Ascending aorta (tissue), 2 donors: ENCODE data around the gene C1QL2. TPM values are rescaled to one million over a fixed set of nuclear protein-coding genes. Genes with fewer than 3 reads are reported as not detected.

Source experiments
- DNase-seq, 2 donors: peaks; one replicate each; pipeline ENCODE4 v3.0.0-alpha.2; 2019; ENCODE audit warnings: low spot score in 2 of 2
- H3K27ac ChIP-seq, 2 donors: fragments of 200-600 bp; sonication (generic); one replicate each; pipeline ENCODE4 v1.5.1; 2016 to 2017; ENCODE audit warnings: mild to moderate bottlenecking in 1 of 2
- H3K27me3 ChIP-seq: fragments of 200-600 bp; sonication (generic); one replicate; pipeline ENCODE4 v1.5.1; 2017
- H3K36me3 ChIP-seq, 2 donors: fragments of 200-600 bp; sonication (generic); one replicate each; pipeline ENCODE4 v1.5.1; 2016
- H3K4me1 ChIP-seq, 2 donors: fragments of 200-600 bp; sonication (generic); one replicate each; pipeline ENCODE4 v1.5.1; 2016 to 2017; ENCODE audit warnings: mild to moderate bottlenecking in 1 of 2
- H3K4me3 ChIP-seq, 2 donors: fragments of 200-600 bp; sonication (generic); one replicate each; pipeline ENCODE4 v1.5.1; 2016 to 2017; ENCODE audit warnings: mild to moderate bottlenecking in 1 of 2
- H3K9me3 ChIP-seq, 2 donors: fragments of 200-600 bp; sonication (generic); one replicate each; pipeline ENCODE4 v1.5.1; 2016
- intact Hi-C: fragments of 100-400 bp; cut with DNase I; formaldehyde crosslinking; loops from one replicate; pipeline ENCODE4 v1.15.1; 2023
- total RNA-seq: library from RNA; depleted of rRNA; stranded (reverse); fragments of >200 nt; gene quantifications from one replicate; pipeline ENCODE4 v1.1.0, GENCODE V29; 2016
- TF ChIP-seq, protein P1 (sequence below), 3 experiments: fragments of 200-600 bp in 2 of 3; fragments of 450-650 bp in 1 of 3; sonication (generic) in 2 of 3; IDR thresholded peaks; one replicate each; pipeline ENCODE4 v1.5.1; 2016 to 2019; ENCODE audit warnings: antibody characterized with exemption in 3 of 3, mild to moderate bottlenecking in 1 of 3, moderate library complexity in 1 of 3

The C1QL2 gene
- 11.6 TPM for total RNA-seq

DNA sequence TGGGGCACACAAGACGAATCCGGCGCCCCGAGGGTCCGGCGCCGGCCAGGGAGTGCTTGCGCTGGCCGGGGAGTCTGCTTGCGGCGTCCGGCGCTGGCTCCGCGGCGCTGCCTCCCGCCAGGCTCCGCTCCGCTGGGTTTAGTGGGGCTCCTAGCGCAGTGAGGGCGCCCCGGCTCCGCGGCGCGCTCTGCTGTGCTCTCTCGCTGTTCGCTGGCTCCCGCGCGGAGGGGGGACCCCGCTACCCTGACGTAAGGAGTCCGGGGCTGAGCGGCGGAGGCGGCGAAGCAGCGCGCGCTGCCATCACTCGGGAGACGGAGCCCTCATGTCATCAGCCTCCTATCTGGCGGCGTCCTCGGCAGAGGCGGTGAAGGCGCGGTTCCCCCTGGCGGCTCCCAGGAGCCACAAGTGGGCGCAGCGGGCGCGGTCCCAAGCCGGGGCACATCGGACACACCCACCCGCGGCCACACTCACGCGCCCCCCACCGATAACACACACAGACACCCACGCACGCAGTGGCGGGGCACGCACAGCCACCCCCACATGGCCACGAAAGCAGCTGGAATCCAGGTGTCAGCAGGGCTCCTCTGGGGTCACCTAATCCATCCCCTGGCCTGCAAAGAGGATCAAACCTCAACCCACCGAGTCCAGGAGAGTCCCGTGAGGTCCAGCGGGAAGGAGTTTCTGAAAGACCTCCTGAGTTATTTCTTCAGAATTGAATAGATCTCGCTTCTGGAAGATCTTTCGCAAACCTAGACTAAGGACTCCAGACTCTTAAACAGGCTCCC lies at the start of gene C1QL2:
Gene C1QL2, minus strand, starts transcription at position 189 of the 785 bp plus-strand sequence. CDS start 482 bp downstream, outside the sequence.
- Histone ChIP-seq H3K27me3 (no peaks in the 10 kb centered on the region), H3K9me3 (no peaks in the 10 kb centered on the region), H3K4me1 (no peaks in the 10 kb centered on the region), H3K4me3 (no peak within 1 kb of the TSS), H3K27ac (no peak within 1 kb of the TSS), H3K36me3 (no peaks in the 10 kb centered on the region)
- TF ChIP-seq, protein P1, sequence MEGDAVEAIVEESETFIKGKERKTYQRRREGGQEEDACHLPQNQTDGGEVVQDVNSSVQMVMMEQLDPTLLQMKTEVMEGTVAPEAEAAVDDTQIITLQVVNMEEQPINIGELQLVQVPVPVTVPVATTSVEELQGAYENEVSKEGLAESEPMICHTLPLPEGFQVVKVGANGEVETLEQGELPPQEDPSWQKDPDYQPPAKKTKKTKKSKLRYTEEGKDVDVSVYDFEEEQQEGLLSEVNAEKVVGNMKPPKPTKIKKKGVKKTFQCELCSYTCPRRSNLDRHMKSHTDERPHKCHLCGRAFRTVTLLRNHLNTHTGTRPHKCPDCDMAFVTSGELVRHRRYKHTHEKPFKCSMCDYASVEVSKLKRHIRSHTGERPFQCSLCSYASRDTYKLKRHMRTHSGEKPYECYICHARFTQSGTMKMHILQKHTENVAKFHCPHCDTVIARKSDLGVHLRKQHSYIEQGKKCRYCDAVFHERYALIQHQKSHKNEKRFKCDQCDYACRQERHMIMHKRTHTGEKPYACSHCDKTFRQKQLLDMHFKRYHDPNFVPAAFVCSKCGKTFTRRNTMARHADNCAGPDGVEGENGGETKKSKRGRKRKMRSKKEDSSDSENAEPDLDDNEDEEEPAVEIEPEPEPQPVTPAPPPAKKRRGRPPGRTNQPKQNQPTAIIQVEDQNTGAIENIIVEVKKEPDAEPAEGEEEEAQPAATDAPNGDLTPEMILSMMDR (IDR thresholded peaks at IDR 0.05): no peak
- no peak for DNase-seq
- intact Hi-C loops: no loop called here

DNA sequence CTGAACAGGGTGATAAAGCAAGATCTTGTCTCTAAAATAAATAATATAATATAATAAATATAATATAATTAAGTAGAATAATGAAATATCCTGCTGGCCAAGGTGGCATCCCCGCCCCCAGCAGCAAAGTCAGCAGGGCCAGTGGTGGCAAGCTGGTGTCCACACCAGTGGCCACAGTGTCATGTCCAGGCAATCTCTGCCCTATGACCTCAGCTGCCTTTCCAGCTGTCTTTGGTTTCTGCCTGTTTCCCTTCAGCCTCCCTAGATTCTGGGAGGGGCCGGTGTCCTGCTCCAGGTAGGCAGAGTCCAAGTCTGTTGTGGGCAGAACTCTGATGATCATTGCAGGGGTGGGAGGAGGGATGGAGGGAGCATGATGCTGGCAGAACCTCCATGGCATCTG lies 48.9 kb upstream of the C1QL2 start:
- Histone ChIP-seq H3K4me3 (no peak overlapping the region), H3K9me3 (no peaks in the 10 kb centered on the region), H3K36me3 (no peaks in the 10 kb centered on the region), H3K27me3 (no peaks in the 10 kb centered on the region), H3K27ac (no peak overlapping the region), H3K4me1 (no peaks in the 10 kb centered on the region)
- intact Hi-C loops: no loop called here
- DNase-seq: no peak
- TF ChIP-seq, protein P1 (IDR thresholded peaks at IDR 0.05): no peak

DNA sequence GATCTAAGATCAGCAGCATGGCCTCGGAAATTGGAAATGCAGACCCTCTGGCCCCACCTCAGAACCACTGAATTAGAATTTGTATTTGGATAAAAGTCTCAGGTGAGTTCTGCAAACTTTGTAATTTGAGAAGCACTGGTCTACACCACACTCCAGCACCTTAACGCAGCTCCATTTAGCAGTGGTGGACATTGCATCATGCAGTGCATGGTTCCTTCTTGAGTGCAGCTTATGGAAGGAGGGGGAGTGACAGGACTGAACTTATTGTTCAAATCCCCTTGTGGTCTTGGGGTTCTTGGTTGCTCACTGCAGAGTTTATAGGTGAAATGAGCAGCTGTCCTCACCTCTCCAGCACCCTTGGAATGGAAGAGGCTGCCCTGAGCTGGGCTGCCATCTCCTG lies 47.6 kb upstream of the C1QL2 start:
- no peak overlapping the region for H3K4me3 ChIP-seq
- H3K36me3 ChIP-seq: no peaks in the 10 kb centered on the region
- H3K4me1 ChIP-seq: no peaks in the 10 kb centered on the region
- DNase-seq: no peak
- H3K27ac ChIP-seq: no peak overlapping the region
- no peaks in the 10 kb centered on the region for H3K27me3 ChIP-seq
- intact Hi-C loops: no loop called here
- no peaks in the 10 kb centered on the region for H3K9me3 ChIP-seq
- TF ChIP-seq, protein P1 (IDR thresholded peaks at IDR 0.05): no peak

DNA sequence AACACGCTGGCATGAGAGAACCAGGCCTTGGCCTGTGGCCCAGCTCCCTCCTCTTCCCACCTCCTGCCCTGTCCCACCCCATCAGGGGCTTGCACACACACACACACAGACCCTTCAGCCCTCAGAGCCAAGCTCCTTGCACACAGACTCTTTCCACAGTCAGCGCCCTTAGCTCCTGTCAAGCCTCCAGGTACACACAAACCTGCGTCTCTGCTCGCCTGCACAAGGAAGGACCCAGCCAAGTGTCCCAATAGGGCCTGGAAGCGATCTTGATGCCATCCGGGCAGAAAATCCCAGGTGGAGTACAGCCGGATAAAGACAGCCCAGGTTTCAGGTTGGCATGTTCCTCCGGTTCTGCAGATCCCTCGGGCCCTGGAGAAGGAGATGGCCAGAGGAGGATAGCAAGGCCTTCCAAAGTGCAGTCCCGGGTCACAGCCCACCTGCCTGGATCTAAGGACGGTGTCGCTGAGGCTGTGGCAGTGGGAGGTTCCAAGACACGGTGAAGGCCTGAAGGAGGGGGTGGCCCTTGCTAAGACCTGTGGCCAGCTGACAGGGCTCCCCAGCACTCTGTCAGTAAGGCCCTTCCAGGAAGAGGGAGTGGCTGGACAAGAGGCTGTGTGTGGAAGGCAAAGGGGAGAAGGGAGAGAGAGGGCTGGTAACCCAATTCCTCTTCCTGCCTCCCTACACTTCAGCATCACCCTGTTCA lies 46.6 kb upstream of the C1QL2 start:
- no peak overlapping the region for H3K27ac ChIP-seq
- TF ChIP-seq, protein P1 (IDR thresholded peaks at IDR 0.05): no peak
- intact Hi-C loops: no loop called here
- H3K9me3 ChIP-seq: no peaks in the 10 kb centered on the region
- H3K36me3 ChIP-seq: no peaks in the 10 kb centered on the region
- no peaks in the 10 kb centered on the region for H3K27me3 ChIP-seq
- no peak overlapping the region for H3K4me3 ChIP-seq
- no peaks in the 10 kb centered on the region for H3K4me1 ChIP-seq
- DNase-seq: no peak

DNA sequence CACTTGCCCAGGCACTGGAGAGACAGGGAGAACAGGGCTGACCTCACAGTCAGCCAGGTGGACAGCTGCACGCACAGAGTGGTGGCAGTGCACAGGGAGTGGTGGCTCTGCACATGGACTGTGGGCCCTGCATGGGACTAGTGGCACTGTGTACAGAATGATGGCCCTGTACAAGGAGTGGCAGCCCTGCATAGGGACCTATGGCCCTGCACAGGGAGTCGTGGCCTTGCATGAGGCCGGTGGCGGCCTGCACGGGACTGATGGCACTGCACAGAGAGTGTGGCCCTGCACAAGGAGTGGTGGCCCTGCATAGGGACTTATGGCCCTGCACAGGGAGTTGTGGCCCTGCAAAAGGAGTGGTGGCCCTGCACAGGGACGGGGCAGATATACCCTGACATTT lies 46.0 kb upstream of the C1QL2 start:
- Histone ChIP-seq H3K4me3 (no peak overlapping the region), H3K9me3 (no peaks in the 10 kb centered on the region), H3K4me1 (no peaks in the 10 kb centered on the region), H3K27me3 (no peaks in the 10 kb centered on the region), H3K36me3 (no peaks in the 10 kb centered on the region), H3K27ac (no peak overlapping the region)
- intact Hi-C loops: no loop called here
- no peak for DNase-seq
- TF ChIP-seq, protein P1 (IDR thresholded peaks at IDR 0.05): no peak
